ENCODE results near the gene ARL6IP5. TPM values are rescaled to one million over a fixed set of nuclear protein-coding genes. Genes with fewer than 3 reads are reported as not detected.

Gene ARL6IP5
- total and polyA plus RNA-seq, 4 donors, result 129 to 205 (median 178) TPM

DNA sequence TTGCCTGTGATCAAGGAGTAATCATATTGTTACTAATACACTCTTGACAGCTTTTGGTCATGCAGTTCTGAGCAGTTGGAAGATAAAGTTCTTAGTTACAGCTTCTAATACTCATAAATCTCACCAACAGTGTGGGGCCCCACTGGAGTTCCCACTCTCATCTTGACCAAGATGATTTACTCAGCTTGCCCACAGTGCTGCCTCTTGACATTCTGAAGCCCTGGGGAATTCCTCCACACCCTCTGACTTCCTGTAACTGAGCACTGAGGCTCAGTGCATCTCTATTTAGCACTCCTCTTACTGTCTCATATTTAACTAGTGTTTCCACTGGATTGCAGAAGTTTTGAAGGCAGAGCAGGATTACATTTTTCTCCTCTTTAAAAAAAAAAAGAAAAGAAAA, 1.9 kb upstream of the ARL6IP5 start:
- Histone ChIP-seq H3K4me1 (ENCODE audit: control insufficient read depth in 1 of 2, insufficient read depth in 2 of 2, low read length in 2 of 2) (peaks cover 4 to 7% of the 10 kb centered on the region in 2 donors), H3K4me3 (ENCODE audit: low read length in 2 of 2) (no peak overlapping the region), H3K9me3 (ENCODE audit: control insufficient read depth, low read length) (no peaks in the 10 kb centered on the region), H3K27ac (ENCODE audit: low read depth in 1 of 2, low read length in 2 of 2) (no peak overlapping the region), H3K36me3 (ENCODE audit: control insufficient read depth in 1 of 2, insufficient read depth in 2 of 2, low read length in 1 of 2) (no peaks in the 10 kb centered on the region), H3K27me3 (ENCODE audit: control insufficient read depth in 1 of 2, insufficient read depth in 2 of 2, low read length in 1 of 2) (no peaks in the 10 kb centered on the region)
- intact Hi-C loops (cut with DNase I), result loop anchor here in 1 of 2 donors (10.0 kb wide), 1 partner anchor 68 kb away; the partner anchor contains the start of gene EOGT
- peak in 1 of 2 donors; percentile 55 for DNase-seq
- no peak for ATAC-seq (ENCODE audit: low FRiP score)

DNA sequence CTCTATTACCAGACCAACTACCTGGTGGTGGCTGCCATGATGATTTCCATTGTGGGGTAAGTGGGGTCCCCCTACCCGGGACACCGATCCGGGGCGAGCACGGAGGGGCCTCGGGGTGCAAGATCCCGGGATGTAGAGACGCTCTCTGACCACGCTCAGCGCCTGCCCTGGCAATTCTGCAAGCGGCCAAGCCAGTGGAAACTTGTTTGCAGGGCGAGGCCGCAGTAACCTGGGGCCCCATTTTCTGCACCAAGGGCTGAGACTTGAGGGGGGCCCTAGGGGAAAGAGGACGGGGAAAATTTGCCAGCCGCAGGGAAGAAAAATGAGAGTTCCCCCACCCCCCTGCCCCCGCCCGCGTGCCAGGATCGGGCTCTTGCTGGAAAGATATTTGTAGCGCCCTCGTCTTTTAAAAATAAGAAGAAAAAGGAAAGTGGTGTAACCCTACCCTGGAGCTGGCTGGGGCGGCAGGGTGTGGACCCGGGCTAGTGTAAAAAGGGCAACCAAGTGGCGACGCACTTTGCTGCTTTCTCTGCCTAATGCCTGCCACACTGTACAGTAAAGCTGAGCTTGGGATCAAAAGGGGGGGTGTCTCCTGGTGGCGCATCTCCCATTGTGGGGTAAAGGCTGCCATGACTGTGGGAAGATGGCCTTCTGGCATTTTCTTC, 563 bp downstream of the ARL6IP5 start:
- Histone ChIP-seq H3K27me3 (ENCODE audit: control insufficient read depth in 1 of 2, insufficient read depth in 2 of 2, low read length in 1 of 2) (no peaks in the 10 kb centered on the region), H3K27ac (ENCODE audit: low read depth in 1 of 2, low read length in 2 of 2) (peak overlapping the region; percentile 91 to 92), H3K36me3 (ENCODE audit: control insufficient read depth in 1 of 2, insufficient read depth in 2 of 2, low read length in 1 of 2) (no peaks in the 10 kb centered on the region), H3K4me3 (ENCODE audit: low read length in 2 of 2) (peak overlapping the region; percentile 86 to 99), H3K9me3 (ENCODE audit: control insufficient read depth, low read length) (no peaks in the 10 kb centered on the region), H3K4me1 (ENCODE audit: control insufficient read depth in 1 of 2, insufficient read depth in 2 of 2, low read length in 2 of 2) (peaks cover 4 to 6% of the 10 kb centered on the region in 2 donors)
- ATAC-seq (ENCODE audit: low FRiP score) (peak; percentile 60), DNase-seq (peak; percentile 66 to 79)
- intact Hi-C loops (cut with DNase I), result loop anchor here in 1 of 2 donors (10.0 kb wide), 1 partner anchor 70 kb away; the partner anchor contains the start of gene EOGT
- WGBS, 2 donors, result 0 to 1% methylated on average over 26 of the region's 26 CpGs

DNA sequence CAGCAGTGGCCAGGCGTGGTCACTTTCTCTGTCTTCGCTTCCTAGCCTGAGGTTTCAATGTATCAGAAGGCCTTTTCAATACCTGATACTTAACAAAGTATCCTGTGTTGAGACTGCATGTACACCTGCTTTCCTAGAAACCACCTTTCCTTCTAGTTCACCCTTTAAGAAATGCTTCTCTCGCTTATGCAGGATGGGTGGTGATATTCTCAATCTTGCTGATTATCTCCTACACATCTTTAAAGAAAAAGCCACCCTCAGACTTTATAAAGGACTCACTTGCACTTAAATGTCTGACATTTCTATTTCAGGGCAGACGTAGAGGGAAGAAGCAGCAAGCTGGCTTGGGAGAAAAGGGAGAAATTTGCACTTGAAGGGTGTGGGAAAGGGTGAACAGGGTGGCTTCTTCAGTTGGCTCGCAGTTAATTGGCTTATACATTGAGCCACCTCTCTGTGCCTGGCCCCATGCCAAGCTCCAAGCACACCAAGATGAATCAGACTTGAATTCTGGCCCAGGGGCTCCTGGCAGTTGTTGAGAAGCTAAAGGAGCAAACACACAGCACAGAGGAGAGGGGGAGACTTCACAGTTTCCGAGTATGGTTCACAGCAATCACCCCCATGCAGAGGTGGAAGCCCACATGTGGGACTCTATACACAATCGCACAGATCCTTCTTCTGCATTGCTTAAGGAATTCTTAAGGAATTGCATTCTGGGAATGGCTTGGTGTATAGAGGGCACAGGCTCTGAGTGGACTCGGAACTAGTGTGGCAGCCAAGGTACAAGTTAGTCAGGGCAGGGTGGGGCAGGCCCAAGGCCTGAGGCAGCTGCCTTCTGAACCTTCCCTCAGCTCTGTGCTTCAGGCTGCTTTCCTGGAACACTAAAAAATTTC, 1.3 kb downstream of the ARL6IP5 start:
- 0% methylated on average over 8 of the region's 8 CpGs for WGBS, 2 donors
- no peaks in the 10 kb centered on the region for H3K27me3 ChIP-seq (ENCODE audit: control insufficient read depth in 1 of 2, insufficient read depth in 2 of 2, low read length in 1 of 2)
- peaks cover 6 to 7% of the 10 kb centered on the region in 2 donors for H3K4me1 ChIP-seq (ENCODE audit: control insufficient read depth in 1 of 2, insufficient read depth in 2 of 2, low read length in 2 of 2)
- peak; percentile 86 for ATAC-seq (ENCODE audit: low FRiP score)
- H3K9me3 ChIP-seq (ENCODE audit: control insufficient read depth, low read length), result no peaks in the 10 kb centered on the region
- peak overlapping the region; percentile 91 to 92 for H3K27ac ChIP-seq (ENCODE audit: low read depth in 1 of 2, low read length in 2 of 2)
- intact Hi-C loops (cut with DNase I), result loop anchor here in 1 of 2 donors (10.0 kb wide), 1 partner anchor 71 kb away; the partner anchor contains the start of gene EOGT
- peak overlapping the region; percentile 86 to 99 for H3K4me3 ChIP-seq (ENCODE audit: low read length in 2 of 2)
- H3K36me3 ChIP-seq (ENCODE audit: control insufficient read depth in 1 of 2, insufficient read depth in 2 of 2, low read length in 1 of 2), result no peaks in the 10 kb centered on the region
- DNase-seq, result peak; percentile 94

DNA sequence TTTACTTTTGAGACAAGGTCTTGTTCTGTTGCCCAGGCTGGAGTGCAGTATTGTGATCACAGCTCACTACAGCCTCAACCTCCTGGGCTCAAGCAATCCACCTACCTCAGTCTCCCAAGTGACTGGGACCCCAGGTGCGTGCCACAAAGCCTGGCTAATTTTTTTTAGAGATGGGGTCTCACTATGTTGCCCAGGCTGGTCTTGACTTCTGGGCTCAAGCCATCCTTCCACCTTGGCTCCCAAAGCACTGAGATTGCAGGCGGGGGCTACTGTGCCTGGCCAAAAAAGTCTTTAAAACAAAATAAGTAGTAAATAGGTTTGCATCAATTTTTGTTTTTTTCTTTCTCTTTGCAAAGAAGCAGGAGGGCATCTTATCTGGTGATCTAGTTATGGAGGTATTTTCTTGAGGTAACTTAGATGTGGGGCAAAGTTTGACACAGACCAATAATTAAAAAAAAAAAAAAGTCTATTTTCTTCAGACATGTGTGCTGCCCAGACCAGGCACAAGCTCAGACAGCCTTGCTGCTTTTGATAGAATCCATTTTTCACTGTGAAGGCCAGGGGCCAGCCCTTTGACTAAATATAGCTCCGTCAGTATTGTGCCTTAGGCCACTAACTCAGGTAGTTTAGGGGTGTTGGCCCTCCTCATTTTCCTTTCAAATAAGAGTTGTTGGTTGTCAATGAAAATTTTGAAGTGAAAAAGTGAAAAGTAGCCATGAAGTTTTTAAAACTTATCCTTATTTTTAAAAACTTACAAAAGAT, 2.5 kb downstream of the ARL6IP5 start:
- Histone ChIP-seq H3K27me3 (ENCODE audit: control insufficient read depth in 1 of 2, insufficient read depth in 2 of 2, low read length in 1 of 2) (no peaks in the 10 kb centered on the region), H3K9me3 (ENCODE audit: control insufficient read depth, low read length) (no peaks in the 10 kb centered on the region), H3K36me3 (ENCODE audit: control insufficient read depth in 1 of 2, insufficient read depth in 2 of 2, low read length in 1 of 2) (no peaks in the 10 kb centered on the region), H3K4me3 (ENCODE audit: low read length in 2 of 2) (peak overlapping the region; percentile 14 to 43), H3K27ac (ENCODE audit: low read depth in 1 of 2, low read length in 2 of 2) (peak overlapping the region; percentile 84 to 92), H3K4me1 (ENCODE audit: control insufficient read depth in 1 of 2, insufficient read depth in 2 of 2, low read length in 2 of 2) (peaks cover 6 to 11% of the 10 kb centered on the region in 2 donors)
- WGBS, 2 donors, result 29 to 32% methylated on average over 3 of the region's 3 CpGs
- DNase-seq (no peak), ATAC-seq (ENCODE audit: low FRiP score) (no peak)
- intact Hi-C loops (cut with DNase I), result loop anchor here in 1 of 2 donors (10.0 kb wide), 1 partner anchor 72 kb away; the partner anchor contains the start of gene EOGT

DNA sequence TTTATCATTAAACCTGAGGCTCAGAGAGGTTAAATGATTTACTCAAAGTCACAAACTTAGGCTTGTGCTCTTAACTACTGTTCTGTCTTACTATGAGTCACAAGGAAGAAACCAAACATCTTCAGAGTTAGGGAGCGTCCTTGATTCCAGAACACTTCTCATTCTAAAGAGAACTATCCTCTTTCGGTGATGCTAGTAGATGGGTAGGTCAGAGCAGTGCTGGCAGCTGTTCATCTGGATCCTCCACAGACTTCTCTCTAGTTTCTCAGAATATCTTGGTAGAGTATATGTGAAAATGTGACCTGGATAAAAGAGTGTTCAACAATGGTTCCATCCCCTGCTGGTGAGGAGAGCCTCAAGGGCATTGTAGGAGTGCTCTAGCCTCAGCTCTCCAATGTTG, 3.3 kb downstream of the ARL6IP5 start:
- no peaks in the 10 kb centered on the region for H3K27me3 ChIP-seq (ENCODE audit: control insufficient read depth in 1 of 2, insufficient read depth in 2 of 2, low read length in 1 of 2)
- DNase-seq (no peak), ATAC-seq (ENCODE audit: low FRiP score) (no peak)
- WGBS, 2 donors, result 12 to 14% methylated on average over 2 of the region's 2 CpGs
- peaks cover 6 to 11% of the 10 kb centered on the region in 2 donors for H3K4me1 ChIP-seq (ENCODE audit: control insufficient read depth in 1 of 2, insufficient read depth in 2 of 2, low read length in 2 of 2)
- peak overlapping the region in 1 of 2 donors; percentile 32 for H3K27ac ChIP-seq (ENCODE audit: low read depth in 1 of 2, low read length in 2 of 2)
- H3K9me3 ChIP-seq (ENCODE audit: control insufficient read depth, low read length), result no peaks in the 10 kb centered on the region
- intact Hi-C loops (cut with DNase I), result loop anchor here in 1 of 2 donors (10.0 kb wide), 1 partner anchor 73 kb away; the partner anchor contains the start of gene EOGT
- H3K4me3 ChIP-seq (ENCODE audit: low read length in 2 of 2), result no peak overlapping the region
- no peaks in the 10 kb centered on the region for H3K36me3 ChIP-seq (ENCODE audit: control insufficient read depth in 1 of 2, insufficient read depth in 2 of 2, low read length in 1 of 2)

DNA sequence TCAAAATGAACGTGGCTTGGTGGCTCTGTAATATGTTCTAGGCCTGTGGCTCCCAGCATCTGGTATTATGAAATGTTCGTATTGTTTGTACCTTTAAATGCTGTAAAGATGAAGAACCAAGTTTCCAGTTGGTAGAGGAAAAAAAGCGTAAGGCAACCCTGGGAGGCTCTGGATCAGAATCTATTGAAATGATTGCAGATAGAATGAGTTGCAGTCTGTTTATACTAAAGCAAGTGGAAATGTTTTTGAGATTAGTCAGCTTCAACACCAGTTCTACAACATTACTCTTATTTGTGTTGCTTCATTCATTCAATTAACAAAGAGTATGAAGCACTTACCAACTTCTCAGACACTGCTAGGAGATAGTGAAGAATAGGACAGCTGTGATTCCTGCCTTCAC, 5.3 kb downstream of the ARL6IP5 start:
- DNase-seq (no peak), ATAC-seq (ENCODE audit: low FRiP score) (no peak)
- H3K9me3 ChIP-seq (ENCODE audit: control insufficient read depth, low read length), result no peaks in the 10 kb centered on the region
- intact Hi-C loops (cut with DNase I), result no loop called here
- no peak overlapping the region for H3K4me3 ChIP-seq (ENCODE audit: low read length in 2 of 2)
- no peak overlapping the region for H3K27ac ChIP-seq (ENCODE audit: low read depth in 1 of 2, low read length in 2 of 2)
- H3K27me3 ChIP-seq (ENCODE audit: control insufficient read depth in 1 of 2, insufficient read depth in 2 of 2, low read length in 1 of 2), result no peaks in the 10 kb centered on the region
- H3K36me3 ChIP-seq (ENCODE audit: control insufficient read depth in 1 of 2, insufficient read depth in 2 of 2, low read length in 1 of 2), result no peaks in the 10 kb centered on the region
- H3K4me1 ChIP-seq (ENCODE audit: control insufficient read depth in 1 of 2, insufficient read depth in 2 of 2, low read length in 2 of 2), result peaks cover 9 to 13% of the 10 kb centered on the region in 2 donors
- WGBS, 2 donors, result 12 to 24% methylated on average over 3 of the region's 3 CpGs

DNA sequence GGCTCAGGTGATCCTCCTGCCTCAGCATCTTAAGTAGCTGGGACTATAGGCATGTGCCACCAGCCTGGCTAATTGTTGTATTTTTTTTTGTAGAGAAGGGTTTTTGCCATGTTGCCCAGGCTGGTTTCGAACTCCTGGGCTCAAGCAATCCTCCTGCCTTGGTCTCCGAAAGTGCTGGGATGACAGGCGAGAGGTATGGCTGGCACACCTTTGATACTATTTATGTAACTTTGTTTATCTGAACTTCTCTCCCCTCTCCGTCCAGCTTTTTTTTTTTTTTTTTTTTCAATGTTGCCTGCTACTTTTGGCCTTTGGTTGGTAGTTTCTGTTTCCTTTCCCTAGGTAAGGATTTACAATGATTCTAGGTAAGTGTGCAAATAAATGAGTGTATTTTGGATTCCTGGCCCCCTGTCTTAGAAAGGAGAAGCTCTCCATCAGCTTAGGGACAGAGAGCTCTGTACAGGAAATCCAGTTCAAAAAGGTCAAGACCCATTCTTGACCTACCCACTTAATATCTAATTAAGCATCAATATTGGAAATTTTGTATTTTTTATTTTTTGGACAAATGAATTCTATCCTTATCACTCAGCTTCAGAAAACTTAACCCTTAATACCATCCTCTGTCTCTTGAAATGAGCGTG, 6.8 kb downstream of the ARL6IP5 start:
- Histone ChIP-seq H3K4me3 (ENCODE audit: low read length in 2 of 2) (no peak overlapping the region), H3K9me3 (ENCODE audit: control insufficient read depth, low read length) (no peaks in the 10 kb centered on the region), H3K27me3 (ENCODE audit: control insufficient read depth in 1 of 2, insufficient read depth in 2 of 2, low read length in 1 of 2) (no peaks in the 10 kb centered on the region), H3K4me1 (ENCODE audit: control insufficient read depth in 1 of 2, insufficient read depth in 2 of 2, low read length in 2 of 2) (peaks cover 13 to 17% of the 10 kb centered on the region in 2 donors), H3K36me3 (ENCODE audit: control insufficient read depth in 1 of 2, insufficient read depth in 2 of 2, low read length in 1 of 2) (no peaks in the 10 kb centered on the region), H3K27ac (ENCODE audit: low read depth in 1 of 2, low read length in 2 of 2) (no peak overlapping the region)
- intact Hi-C loops (cut with DNase I), result no loop called here
- ATAC-seq (ENCODE audit: low FRiP score), result no peak
- 59 to 64% methylated on average over 5 of the region's 5 CpGs for WGBS, 2 donors
- DNase-seq, result no peak

DNA sequence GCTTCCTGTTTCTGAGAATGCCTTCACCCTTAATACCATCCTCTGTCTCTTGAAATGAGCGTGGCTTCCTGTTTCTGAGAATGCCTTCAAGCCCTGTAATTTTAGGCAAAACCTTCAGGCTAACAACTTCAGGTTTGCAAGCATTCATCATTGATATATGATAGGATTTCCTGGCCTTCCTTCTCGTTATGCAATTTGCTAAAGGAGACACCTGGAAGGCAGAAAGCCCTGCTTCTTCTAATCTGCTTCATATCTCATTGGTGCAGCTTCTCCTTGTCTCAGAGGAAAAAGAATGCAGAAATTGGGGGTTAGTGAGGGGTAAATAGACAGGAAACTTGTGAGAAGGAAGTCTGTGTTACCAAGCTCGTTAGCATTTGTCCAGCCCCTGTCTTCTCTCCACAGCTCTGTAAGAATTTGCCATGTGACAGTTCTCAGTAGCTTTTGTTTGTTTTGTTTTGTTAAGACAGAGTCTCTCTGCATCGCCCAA, 7.3 kb downstream of the ARL6IP5 start:
- Histone ChIP-seq H3K4me1 (ENCODE audit: control insufficient read depth in 1 of 2, insufficient read depth in 2 of 2, low read length in 2 of 2) (peaks cover 14 to 17% of the 10 kb centered on the region in 2 donors), H3K4me3 (ENCODE audit: low read length in 2 of 2) (no peak overlapping the region), H3K27ac (ENCODE audit: low read depth in 1 of 2, low read length in 2 of 2) (peak overlapping the region in 1 of 2 donors; percentile 63), H3K9me3 (ENCODE audit: control insufficient read depth, low read length) (no peaks in the 10 kb centered on the region), H3K27me3 (ENCODE audit: control insufficient read depth in 1 of 2, insufficient read depth in 2 of 2, low read length in 1 of 2) (no peaks in the 10 kb centered on the region), H3K36me3 (ENCODE audit: control insufficient read depth in 1 of 2, insufficient read depth in 2 of 2, low read length in 1 of 2) (no peaks in the 10 kb centered on the region)
- WGBS, 2 donors, result 31% methylated on average over 4 of the region's 4 CpGs
- no peak for ATAC-seq (ENCODE audit: low FRiP score)
- no peak for DNase-seq
- intact Hi-C loops (cut with DNase I), result no loop called here
